Rectal smooth muscle tissue (tissue), 1 donor: ENCODE data around the gene POLE.

Source experiments
- H3K27ac ChIP-seq: one replicate; pipeline ENCODE4 v1.7.0; 2013; ENCODE audit warnings: low read depth, low read length, inconsistent platforms
- H3K27me3 ChIP-seq: one replicate; pipeline ENCODE4 v1.7.0; 2013; ENCODE audit warnings: low read length; ENCODE audit not compliant: control insufficient read depth, insufficient read depth
- H3K36me3 ChIP-seq: one replicate; pipeline ENCODE4 v1.7.0; 2013; ENCODE audit warnings: low read length; ENCODE audit not compliant: control insufficient read depth, insufficient read depth
- H3K4me1 ChIP-seq: one replicate; pipeline ENCODE4 v1.7.0; 2013; ENCODE audit warnings: low read length; ENCODE audit not compliant: control insufficient read depth, insufficient read depth
- H3K4me3 ChIP-seq: one replicate; pipeline ENCODE4 v1.7.0; 2013; ENCODE audit warnings: low read length
- H3K9ac ChIP-seq: one replicate; pipeline ENCODE4 v1.7.0; 2013; ENCODE audit warnings: low read length

Gene POLE

DNA sequence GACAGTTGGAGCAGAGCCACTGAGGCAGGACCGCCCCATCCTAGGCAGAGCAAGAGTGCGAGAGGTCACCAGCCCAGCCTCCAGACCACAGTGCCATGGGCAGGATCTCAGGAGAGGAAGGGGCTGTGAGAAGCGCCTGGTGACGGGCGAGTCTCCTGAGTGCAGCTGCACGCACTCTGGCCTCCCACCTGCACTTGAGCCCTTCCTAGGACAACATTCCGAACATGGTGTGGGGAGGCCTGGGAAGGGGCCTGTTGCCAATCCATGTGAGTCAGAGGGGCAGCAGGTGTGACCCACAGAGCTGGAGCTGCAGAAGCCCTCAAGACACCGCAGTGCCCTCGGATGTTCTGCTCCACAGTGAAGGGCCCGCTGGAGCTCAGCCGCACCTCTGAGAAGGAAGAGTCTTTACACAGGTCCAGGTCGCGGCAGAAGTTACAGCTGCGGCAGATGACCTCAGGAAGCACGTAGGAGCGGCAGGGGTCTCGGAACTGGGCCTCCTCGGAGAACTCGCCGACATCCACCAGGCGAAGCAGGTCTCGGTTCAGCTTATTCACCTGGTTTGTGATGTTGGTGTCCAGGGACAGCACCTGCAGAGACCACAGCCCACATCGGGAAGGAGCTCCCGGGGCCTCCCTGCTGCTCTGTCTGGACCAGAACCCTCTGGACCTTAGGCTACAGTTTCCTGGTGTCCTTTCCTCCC, 61.3 kb downstream of the POLE start:
- Histone ChIP-seq H3K36me3 (peaks cover 11% of the 10 kb centered on the region), H3K27ac (no peak overlapping the region), H3K4me1 (no peaks in the 10 kb centered on the region), H3K4me3 (no peak overlapping the region), H3K9ac (no peak overlapping the region), H3K27me3 (no peaks in the 10 kb centered on the region)

DNA sequence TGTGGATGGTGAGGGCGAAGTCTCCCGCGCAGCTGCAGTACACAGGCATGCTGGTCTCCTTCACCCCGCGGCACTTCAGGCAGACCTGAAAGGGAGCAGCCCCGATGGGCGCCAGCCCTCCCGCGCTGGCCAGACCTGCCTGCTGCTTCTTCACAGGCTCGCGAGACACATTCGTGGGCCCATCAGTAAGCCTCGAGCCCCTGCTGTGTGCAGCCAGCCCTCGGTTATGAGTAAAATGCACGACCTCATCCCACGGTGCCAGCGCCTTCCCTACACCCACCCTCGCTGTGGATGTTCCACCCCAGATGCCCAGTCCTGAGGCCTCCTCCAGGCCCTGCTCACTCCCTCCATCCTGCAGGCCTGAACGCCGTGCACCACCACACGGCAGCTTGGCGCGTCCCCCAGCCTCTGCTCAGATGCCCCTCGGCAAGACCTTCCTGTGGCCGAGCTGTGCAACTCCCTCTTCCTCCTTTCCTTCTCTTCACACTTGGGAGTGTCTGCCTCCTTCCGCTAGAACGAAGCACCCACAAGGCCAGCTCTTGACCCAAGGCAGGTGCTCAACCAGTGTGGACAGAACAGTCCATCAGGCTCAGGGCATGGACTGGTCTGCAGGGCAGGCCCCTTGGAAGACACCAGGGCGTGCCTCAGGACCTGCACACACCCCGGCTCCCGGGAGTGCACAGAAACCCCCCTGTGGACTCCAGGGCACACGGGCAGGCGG, 62.1 kb downstream of the POLE start:
- Histone ChIP-seq H3K27me3 (no peaks in the 10 kb centered on the region), H3K4me3 (no peak overlapping the region), H3K4me1 (no peaks in the 10 kb centered on the region), H3K9ac (no peak overlapping the region), H3K36me3 (peaks cover 11% of the 10 kb centered on the region), H3K27ac (no peak overlapping the region)

DNA sequence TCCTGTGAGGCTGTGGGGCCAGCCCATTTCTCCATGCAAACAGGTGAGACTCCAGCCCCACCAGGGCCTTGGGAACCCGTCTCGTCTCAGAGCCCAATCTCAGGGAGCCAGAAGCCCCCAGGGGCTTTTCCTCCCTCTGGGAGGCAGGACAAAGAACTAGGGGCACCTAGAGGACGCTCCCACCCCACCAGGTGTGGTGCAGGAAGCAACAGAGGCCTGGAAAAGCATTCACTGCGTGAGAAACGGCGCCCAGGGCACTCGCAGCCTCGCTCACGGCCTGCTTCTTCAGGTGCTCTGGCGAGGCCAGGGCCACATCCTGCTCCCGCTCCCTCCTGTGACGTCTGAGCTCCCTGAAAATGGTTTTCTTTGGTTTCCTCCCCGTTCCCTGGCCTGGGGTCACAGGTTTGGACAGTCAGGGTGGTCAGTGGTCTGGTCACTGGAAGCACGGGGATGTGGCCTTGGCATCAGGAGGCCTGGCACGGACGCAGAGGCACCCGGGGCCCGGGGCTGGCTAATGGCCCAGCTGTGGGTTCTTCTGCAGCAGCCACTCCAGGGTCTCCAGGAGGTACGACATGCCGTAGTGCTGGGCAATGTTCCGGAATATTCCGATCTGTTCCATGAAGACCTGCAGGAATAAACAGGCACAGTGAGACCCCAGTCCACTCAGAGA, 62.8 kb downstream of the POLE start:
- Histone ChIP-seq H3K4me1 (no peaks in the 10 kb centered on the region), H3K36me3 (peaks cover 11% of the 10 kb centered on the region), H3K4me3 (no peak overlapping the region), H3K9ac (no peak overlapping the region), H3K27me3 (no peaks in the 10 kb centered on the region), H3K27ac (no peak overlapping the region)

DNA sequence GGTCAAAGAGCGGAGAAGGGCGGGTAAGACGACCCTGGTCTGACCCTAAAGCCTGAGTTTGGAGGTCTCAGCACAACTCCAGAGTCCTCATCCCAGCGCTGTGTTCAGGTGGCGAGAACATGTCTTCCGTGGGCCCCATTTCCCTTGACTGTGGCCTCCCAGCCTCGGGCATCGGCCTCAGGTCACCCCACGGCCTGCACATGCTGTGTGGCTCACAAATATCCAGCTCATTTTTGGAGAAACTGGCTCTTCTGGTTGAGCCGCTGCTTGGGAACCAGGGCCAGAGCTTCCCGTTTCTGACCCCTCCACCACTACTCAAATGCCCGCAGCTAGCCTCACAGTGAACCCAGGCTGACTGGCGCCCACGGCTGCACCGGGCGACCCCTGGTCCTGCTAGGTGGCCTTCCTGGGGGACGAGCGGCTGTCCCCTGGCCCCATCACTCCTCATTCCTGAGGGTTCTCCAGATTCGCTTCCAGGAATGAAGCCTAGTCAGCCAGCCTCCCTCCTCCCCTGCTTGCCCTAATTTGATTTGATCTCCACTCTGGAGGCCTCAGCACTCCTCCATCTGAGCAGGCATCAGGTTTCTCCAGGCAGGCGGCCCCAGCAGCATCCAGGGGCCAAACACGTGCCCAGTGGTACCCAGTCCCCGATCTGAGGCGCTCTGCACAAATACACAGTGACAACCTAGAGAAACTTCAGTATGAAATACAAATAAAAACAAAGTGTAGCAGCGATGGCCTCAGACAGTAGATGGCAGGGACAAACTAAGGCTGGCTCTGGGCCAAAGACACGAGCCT, 63.9 kb downstream of the POLE start:
- H3K27ac ChIP-seq, result no peak overlapping the region
- no peak overlapping the region for H3K4me3 ChIP-seq
- H3K9ac ChIP-seq, result no peak overlapping the region
- H3K36me3 ChIP-seq, result peaks cover 11% of the 10 kb centered on the region
- no peaks in the 10 kb centered on the region for H3K27me3 ChIP-seq
- H3K4me1 ChIP-seq, result no peaks in the 10 kb centered on the region

DNA sequence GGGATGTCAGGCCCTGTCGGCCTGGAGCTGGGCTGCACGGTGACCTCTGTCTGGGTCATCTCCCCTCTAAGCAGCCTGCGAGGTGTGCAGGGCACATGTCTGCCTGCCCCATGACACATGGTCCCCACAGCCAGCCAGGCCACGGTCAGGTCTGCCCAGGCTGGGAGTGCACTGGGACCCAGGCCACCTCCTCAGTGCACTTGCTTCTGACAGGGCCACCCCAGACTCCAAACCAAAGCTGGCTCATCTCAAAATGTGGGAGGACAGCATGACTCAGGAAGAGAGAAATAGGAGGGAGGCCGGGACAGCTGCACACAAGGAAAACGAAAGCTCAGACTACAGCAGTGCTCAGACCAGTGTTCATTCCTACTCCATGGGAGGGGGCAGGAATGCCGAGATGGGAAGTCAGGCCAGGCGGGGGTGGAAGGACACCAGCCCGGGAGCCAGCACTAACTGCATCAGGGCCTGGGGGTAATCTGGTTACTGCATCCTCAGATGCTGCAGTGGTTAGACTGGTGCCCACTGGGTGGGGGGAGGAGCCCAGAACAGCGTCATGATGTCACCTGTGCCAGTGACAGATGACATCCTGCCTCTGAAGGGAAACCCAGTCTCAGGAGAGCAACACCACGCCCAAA, 64.6 kb downstream of the POLE start:
- Histone ChIP-seq H3K9ac (no peak overlapping the region), H3K4me1 (no peaks in the 10 kb centered on the region), H3K27me3 (no peaks in the 10 kb centered on the region), H3K27ac (no peak overlapping the region), H3K4me3 (no peak overlapping the region), H3K36me3 (peaks cover 11% of the 10 kb centered on the region)

DNA sequence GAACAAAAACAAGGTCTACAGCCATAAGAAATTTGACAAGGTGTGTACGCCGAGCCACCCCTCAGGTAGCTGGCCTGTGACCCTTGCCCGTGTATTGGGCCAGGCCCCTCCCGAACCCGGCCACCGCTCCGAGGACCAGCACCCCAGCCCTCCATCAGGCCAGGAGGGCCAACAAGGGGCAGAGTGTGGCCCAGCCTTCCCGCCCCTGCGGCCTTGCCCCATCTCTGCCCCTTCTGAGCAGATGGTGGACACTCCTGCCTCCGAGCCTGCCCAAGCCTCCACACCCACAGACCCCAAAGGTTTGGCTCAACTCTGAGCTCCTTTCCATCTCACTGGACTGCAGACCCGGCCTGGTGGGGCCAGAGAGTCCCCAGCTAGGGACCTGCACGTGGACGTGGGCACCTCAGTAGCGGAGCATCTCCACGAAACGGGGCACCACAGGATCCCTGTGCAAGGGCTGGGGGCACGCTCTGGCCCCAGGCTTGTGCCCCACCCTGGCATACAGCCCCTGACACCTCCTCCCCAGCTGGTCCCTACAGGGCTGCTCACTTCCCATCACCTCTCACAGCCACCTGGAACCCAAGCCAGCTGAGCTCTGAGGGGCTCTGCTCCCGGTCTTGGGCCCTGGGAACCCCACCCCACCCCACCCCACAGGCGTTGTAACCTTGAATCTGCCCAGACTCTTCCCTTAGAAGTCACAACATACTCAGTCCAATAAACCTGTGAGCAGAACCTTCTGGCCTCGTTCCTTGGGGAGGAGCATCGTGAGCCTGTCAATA, 65.3 kb downstream of the POLE start:
- no peak overlapping the region for H3K27ac ChIP-seq
- no peaks in the 10 kb centered on the region for H3K4me1 ChIP-seq

DNA sequence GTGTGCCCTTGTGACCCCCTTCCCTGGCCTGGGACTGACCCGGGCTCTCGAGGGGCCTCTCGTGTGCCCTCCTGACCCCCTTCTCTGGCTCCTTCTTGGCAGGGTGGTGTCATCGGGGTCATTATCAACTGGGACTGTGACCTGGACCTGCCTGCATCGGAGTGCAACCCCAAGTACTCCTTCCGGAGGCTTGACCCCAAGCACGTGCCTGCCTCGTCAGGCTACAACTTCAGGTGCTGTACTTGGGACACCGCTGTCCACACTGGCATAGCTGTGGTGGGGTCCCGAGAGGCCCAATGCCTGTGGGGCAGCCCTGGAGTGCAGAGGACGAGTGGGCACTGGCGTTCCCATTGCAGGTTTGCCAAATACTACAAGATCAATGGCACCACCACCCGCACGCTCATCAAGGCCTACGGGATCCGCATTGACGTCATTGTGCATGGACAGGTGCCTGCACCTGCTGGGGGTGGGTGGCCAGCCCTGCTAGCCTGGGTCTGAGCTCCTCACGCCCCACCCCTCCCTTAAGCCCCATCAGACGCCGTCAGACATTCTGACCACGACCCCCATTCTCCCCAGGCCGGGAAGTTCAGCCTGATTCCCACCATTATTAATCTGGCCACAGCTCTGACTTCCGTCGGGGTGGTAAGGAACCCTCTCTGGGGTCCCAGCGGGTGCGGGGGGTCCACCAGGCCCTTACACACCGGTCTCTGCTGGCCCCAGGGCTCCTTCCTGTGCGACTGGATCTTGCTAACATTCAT, 66.1 kb downstream of the POLE start:
- Histone ChIP-seq H3K27ac (no peak overlapping the region), H3K4me3 (no peak overlapping the region), H3K4me1 (no peaks in the 10 kb centered on the region), H3K36me3 (peaks cover 11% of the 10 kb centered on the region), H3K27me3 (peaks cover under 1% of the 10 kb centered on the region), H3K9ac (no peak overlapping the region)

More for the DNA sequence above, 65.3 kb downstream of the POLE start:
- Histone ChIP-seq H3K4me3 (no peak overlapping the region), H3K27me3 (no peaks in the 10 kb centered on the region), H3K36me3 (peaks cover 11% of the 10 kb centered on the region), H3K9ac (no peak overlapping the region)

DNA sequence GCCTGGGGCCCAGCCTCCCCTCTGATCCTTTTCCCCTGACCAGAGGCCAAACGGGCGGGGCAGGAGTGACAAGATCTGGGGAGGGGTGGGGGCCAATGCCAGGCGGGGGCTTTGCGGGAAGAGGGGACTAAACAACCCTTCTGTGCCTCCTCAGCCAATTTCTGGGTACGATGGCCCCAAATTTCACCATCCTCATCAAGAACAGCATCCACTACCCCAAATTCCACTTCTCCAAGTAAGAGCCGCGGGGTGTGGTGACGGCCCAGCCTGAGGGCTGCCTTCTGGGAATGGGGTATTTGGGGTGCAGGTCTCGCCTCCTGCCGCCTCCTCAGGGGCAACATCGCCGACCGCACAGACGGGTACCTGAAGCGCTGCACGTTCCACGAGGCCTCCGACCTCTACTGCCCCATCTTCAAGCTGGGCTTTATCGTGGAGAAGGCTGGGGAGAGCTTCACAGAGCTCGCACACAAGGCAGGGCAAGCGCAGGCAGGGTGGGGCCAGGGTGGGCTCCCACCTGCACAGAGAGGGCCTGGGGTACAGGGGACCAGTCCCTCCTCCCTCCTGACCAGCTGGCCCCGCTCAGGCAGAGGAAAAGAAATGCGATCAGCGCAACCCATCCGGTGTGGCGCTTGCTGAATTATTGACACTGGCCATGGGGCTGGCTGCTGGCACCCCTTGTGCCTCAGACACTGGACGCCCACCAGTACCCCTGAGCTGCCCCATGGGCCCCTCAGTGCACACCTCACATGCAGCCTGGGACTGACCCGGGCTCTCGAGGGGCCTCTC, 66.8 kb downstream of the POLE start:
- H3K27me3 ChIP-seq, result peaks cover 7% of the 10 kb centered on the region
- H3K4me3 ChIP-seq, result no peak overlapping the region
- H3K9ac ChIP-seq, result no peak overlapping the region
- H3K36me3 ChIP-seq, result peaks cover 5% of the 10 kb centered on the region
- no peak overlapping the region for H3K27ac ChIP-seq
- H3K4me1 ChIP-seq, result no peaks in the 10 kb centered on the region

DNA sequence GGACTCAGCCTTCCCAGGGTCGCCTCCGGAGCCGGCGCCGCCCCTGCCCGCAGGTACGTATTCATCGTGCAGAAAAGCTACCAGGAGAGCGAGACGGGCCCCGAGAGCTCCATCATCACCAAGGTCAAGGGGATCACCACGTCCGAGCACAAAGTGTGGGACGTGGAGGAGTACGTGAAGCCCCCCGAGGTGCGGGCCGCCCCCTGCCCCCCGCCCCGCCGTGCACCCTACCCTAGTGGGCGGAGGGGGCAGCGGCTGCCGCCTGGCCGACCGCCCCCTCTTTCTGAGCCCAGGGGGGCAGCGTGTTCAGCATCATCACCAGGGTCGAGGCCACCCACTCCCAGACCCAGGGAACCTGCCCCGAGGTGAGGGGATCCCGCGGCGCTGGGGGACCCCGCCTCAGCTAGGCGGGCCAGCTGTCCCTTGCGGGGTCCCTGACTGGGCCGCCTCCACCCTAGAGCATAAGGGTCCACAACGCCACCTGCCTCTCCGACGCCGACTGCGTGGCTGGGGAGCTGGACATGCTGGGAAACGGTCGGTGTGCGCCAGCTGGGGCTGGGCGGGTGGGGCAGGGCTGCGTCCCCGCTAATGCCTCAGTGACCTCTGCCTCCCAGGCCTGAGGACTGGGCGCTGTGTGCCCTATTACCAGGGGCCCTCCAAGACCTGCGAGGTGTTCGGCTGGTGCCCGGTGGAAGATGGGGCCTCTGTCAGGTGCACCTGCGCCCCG, 67.6 kb downstream of the POLE start:
- H3K27me3 ChIP-seq, result peaks cover 11% of the 10 kb centered on the region
- peaks cover 2% of the 10 kb centered on the region for H3K4me1 ChIP-seq
- no peaks in the 10 kb centered on the region for H3K36me3 ChIP-seq
- H3K9ac ChIP-seq, result no peak overlapping the region
- no peak overlapping the region for H3K4me3 ChIP-seq
- H3K27ac ChIP-seq, result no peak overlapping the region

DNA sequence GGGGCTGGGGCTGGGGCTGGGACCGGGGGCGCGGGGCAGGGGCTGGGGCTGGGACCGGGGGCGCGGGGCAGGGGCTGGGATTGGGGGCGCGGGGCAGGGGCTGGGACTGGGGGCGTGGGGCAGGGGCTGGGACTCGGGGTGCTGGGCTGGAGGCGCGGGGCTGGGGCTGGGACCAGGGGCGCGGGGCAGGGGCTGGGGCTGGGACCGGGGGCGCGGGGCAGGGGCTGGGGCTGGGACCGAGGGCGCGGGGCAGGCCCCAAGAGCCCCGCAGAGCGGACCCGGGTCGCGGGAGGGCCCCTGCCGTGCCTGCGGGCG, 68.1 kb downstream of the POLE start:
- H3K36me3 ChIP-seq, result no peaks in the 10 kb centered on the region
- H3K27ac ChIP-seq, result no peak overlapping the region
- H3K4me1 ChIP-seq, result peaks cover 2% of the 10 kb centered on the region
- no peak overlapping the region for H3K4me3 ChIP-seq
- peaks cover 11% of the 10 kb centered on the region for H3K27me3 ChIP-seq
- H3K9ac ChIP-seq, result no peak overlapping the region
